HG02840 (cell line): ENCODE data around the gene ARMH3.

Experiments used
- ATAC-seq: cut with Tn5 transposase; IDR thresholded peaks from one replicate; pipeline ENCODE4 v1.9.1; 2021; ENCODE audit warnings: mild to moderate bottlenecking, moderate library complexity, moderate number of reproducible peaks; ENCODE audit not compliant: unreplicated experiment, low FRiP score

ARMH3 gene

DNA sequence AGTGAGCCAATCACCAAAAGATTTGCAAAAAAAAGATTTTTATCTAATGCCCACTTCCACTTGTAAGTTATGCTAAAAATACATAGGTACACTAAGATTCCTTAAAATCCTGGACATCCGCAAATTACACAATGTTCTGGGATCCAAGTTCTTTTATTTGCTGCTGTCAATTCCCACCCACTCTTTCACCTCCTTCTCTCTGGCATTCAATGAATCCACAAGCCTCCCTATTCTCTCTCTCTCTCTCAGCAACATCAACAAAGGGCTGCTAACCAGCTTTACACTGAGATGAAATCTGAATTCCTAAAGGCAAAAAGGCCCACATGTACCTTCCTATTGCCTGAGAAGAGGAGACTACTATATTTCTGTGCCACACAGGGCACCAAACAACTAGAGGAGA is 99.9 kb downstream of the ARMH3 start:
- no peak for ATAC-seq

GRCh38 chr10:101952191-101952590 is 103.8 kb downstream of the ARMH3 start:
- no peak for ATAC-seq

GRCh38 chr10:101950213-101950612 is 105.8 kb downstream of the ARMH3 start:
- ATAC-seq, result no peak

DNA sequence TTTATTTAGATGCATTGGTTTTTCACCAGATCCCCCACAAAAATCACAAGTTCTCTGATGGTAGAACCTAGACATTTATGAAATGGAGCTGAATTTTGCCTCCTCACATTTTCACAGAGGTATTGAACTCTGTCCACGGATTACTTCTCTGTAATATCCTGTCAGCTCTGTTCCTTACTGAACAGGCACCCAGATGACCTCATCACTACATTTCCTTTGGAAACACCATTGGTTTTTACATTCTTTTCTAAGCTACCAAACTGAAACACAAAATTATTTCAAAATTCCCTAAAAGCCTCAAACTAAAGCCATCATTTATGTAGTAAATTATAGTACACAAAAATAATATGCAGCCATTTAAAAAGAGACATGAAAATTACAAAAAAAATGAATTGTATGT is 114.1 kb downstream of the ARMH3 start:
- no peak for ATAC-seq

DNA sequence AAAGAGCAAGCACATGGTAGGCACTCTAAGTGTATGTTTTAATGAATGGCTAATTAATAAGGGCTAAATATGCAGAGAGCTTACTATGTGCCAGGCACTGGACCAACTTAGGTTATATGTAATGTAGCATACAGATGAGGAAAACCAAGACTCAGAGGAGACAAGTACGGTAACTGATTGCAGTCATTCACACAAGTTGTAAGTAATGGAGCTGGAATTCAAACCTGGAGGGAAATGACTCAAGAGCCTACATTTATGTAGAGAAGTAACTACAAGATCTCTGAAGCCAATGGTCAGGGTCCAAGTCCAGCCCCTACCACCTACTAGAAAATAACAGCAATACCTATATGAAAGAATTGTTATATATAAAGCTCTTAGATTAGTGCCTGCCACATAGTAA is 115.1 kb downstream of the ARMH3 start:
- ATAC-seq, result no peak

GRCh38 chr10:101939729-101940128 is 116.2 kb downstream of the ARMH3 start:
- ATAC-seq, result no peak

DNA sequence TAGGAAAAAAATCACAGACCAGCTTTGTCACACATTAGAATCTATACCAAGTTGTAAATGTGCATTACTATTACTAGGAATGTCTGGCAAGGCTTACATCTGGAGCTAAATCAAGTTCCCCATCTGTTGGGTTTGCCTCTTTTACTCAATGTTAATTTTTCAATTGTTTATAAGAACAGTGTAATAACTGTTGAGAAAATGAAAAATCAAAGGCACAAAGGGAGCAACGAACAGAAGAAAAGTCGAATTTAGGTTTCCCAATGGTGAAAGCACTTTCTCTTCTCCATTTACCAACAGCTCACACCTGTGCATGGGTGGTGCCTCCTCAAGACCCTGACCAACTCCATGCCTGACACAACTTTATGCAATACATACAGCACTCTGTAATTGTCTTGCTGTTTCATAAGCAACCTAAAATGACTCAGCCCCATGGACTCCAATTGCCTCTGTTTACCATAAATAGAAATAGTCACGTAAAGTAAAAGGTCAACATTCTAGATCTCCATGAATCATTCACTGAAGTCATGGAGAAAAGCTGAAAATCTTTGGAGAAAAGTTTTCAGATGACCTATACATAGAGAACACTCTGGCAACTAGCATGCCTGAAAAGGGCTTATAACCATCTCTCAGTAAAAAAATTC is 116.8 kb downstream of the ARMH3 start:
- ATAC-seq, result no peak

- ATAC-seq, result no peak
These were observed 117.5 kb downstream of the ARMH3 start for GRCh38 chr10:101938305-101939007.

DNA sequence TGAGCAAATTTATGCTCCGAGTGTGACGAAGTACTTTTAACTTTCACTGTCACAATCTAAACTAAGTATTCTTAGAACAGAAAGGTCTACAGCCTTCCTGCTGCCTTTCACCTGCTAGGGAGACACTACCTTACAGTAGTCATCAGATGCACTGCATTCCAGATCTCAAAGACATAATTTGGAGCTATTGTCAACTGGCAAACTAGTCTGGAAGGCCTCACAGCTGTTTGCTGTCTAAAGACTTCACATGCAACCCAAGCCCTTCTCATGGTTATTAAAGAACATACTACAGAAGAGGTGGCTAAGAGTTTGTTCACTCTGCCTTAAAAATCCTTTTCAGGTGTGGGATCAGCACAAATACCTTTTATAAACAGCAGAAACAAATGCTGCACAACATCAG is 120.5 kb downstream of the ARMH3 start:
- ATAC-seq, result no peak

DNA sequence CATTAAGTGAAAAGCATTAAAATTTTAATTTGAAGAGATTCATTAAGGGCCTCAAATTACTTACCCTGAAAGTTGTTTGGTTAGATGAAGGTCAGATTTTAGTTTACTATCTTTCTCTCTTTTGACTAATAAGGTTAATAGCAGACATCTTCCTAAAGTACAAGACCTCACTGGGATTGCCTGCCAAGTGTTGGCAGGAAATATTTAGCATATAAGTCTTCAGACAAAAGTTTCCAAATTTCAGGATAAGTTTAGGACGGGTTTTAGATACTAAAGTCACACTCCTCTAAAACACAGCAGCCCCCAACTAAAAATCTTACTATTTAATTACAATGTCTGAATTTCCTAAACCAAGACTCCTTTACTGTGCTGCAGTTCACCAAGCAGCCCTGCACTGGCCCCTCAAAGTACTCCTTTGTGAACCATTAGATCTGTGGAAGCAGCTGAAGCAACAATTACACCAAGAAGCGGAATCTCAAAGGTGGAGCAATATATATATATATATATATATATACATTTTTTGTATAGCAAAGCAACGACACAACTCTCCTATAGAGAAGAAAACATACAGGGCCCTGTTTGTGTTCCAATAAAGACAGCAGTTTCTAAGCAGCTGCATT is 121.2 kb downstream of the ARMH3 start:
- ATAC-seq, result no peak

DNA sequence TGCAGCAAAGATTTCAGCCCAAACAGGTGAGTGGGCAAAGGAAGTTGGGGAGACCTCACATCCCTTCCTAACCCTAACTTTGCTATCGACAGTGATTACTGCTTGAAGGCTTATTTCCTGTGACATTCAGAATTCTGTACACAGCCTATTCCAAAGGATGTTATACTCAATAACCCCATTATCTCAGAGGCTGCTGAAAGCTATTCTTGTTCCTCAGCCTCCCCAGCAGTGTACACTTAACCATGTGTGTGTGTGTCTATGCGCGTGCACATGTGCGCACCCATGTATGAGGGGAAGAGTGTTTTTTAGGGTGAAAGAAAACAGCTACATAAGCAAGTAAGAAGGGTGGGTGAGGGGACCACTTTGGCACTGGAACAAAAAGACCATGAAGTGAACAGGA is 122.0 kb downstream of the ARMH3 start:
- ATAC-seq, result no peak

DNA sequence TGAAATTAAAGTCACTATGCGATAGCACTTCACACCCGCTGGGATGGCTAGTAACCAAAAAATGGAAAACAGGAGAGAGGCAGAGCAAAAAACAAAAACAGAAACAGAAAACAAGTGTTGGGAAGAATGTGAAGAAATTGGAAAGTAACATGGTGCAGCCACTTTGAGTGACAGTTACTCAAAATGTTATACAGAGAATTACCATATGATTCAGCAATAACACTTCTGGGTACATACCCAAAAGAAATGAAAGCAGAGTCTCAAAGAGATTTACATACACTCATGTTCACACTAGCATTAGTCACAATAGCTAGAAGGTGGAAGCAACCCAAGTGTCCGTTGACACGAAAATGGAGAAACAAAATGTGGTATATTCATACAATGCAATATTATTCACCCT is 123.8 kb downstream of the ARMH3 start:
- no peak for ATAC-seq

DNA sequence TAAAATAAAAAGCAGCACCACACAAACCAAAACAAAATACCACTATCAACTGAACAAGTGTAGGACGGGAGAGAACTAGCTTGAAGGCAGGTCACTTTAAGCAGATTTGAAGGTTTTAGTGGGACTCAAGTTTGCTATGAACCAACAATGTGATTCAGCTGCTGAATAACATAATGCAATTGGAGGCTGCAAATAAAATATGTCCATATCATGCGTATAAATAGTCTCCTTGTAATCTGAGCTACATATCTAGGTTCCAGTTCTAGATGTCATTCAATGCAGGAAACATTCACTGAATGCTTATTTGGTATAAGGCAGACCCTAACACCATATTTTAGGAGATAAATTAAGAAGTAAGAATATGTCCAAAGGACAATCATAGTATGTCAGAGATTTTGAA is 130.9 kb downstream of the ARMH3 start:
- ATAC-seq, result no peak

DNA sequence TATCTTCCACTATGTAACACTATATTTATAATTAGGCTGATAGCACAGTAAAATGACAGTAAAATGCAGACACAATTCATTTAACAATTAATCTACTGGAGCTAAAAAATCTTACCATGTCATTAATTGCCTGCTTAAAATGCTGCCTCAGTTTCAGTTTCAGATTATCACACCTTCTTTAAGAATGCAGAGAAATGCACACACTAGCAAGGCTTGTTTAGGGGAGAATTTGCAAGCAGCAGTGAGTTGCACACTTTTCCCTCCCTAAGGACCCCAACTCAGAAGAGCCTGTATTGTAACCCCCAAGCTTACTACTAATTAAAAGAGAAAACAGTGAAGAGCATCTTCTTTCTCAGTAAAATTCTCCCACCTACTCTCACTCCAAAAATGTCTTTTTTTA is 132.7 kb downstream of the ARMH3 start:
- ATAC-seq, result no peak

GRCh38 chr10:101922846-101923245 is 133.1 kb downstream of the ARMH3 start:
- ATAC-seq, result no peak

DNA sequence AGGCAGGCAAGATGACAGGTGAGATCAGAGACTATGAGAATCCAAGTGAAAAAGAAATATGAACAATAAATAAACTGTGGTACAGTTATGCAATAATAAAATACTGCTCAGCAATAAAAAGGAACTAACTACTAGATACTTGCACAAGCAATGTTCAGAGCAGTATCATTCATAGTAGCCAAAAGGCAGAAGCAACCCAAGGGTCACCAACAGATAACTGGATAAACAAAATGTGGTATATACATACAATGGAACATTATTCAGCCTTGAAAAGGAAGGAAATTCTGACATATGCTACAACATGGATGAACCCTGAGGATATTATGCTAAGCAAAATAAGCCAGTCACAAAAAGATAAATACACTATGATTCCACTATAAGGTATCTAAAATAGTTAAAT is 135.4 kb downstream of the ARMH3 start:
- no peak for ATAC-seq

GRCh38 chr10:101919026-101919770 is 136.8 kb downstream of the ARMH3 start:
- ATAC-seq, result no peak

DNA sequence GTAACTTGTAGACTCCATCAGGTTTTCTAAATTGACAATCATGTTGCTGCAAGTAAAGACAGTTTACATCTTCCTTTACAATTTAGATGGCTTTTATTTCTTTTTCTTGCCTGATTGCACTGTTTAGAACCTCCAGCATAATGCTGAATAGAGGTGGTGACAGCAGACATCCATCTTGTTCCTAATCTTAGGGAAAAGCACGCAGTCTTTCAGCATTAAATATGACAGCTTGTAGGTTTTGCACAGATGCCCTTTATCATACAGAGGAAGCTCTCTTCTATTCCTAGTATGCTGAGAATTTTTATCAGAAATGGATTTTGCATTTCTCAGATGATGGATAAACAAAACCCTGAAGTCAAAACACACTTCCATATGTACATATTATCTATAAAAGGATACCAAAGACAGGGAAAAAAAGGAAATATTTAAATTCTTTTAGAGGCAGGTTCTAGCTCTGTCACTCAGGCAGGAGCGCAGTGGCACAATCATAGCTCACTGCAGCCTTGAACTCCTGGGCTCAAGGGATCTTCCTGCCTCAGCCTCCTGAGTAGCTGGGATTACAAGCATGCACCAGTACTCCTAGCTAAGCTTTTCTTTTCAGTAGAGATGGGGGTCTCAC is 143.3 kb downstream of the ARMH3 start:
- ATAC-seq, result no peak

DNA sequence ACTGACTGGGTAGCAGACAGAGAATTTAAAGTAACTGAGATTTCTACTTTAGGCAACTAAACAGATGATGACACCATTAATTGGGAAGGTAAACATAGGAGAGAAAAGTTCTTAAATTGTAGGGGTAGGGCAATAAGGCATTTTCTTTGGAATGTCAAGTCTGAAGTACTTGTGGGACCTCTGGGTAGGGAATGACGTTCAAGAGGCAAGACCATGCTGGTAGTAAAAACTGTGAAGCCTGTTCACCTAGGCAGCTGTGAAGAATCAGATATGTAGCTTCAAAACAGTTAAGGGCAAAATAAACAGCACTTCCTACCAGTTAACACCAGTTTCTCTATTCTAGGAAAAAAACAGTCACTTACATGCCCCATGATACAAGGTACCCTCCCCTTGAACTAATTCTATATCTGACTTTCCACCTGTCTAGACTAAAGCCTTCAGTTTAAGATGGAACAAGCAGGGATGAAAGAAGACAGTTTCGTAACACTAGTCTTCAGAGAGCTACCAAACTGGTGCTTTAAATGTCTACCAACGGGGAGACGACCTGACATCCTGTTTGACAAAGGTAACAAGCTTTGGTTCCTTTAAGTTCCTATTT is 149.3 kb downstream of the ARMH3 start:
- ATAC-seq, result no peak

- no peak for ATAC-seq
These were observed 150.7 kb downstream of the ARMH3 start for GRCh38 chr10:101905251-101905650.
